Measurements from ENCODE around the gene WDR70. TPM values are rescaled to one million over a fixed set of nuclear protein-coding genes. Genes with fewer than 3 reads are reported as not detected.

The WDR70 gene
- total and polyA plus RNA-seq, 10 of the 15 experiments (the other 5 are each of a cell fraction or from before 2014, with no cell fraction given), result 10.9 to 33.6 (median 29.1) TPM

- Histone ChIP-seq H4K20me1 (ENCODE audit: control insufficient read depth, insufficient read depth) (no peaks in the 10 kb centered on the region), H3K27ac (ENCODE audit: control insufficient read depth, insufficient read depth) (no peak overlapping the region), H3K27me3 (replicated peaks in 1 of 2; ENCODE audit: control insufficient read depth in 2 of 2, insufficient read depth in 2 of 2, low read length in 1 of 2) (no peaks in the 10 kb centered on the region), H3K4me2 (ENCODE audit: control insufficient read depth, insufficient read depth) (no peak overlapping the region), H3K4me3 (no peak overlapping the region), H3K4me1 (ENCODE audit: control insufficient read depth, insufficient read depth, low read length) (no peaks in the 10 kb centered on the region), H2AFZ (ENCODE audit: control insufficient read depth, low read depth, low read length) (no peak overlapping the region), H3K9ac (ENCODE audit: control insufficient read depth, insufficient read depth, low read length) (no peak overlapping the region), H3K79me2 (ENCODE audit: control insufficient read depth, insufficient read depth, low read length) (no peaks in the 10 kb centered on the region), H3K36me3 (ENCODE audit: control insufficient read depth in 2 of 2, insufficient read depth in 2 of 2, low read length in 1 of 2) (no peaks in the 10 kb centered on the region; a peak in 1 of 4 replicates), H3K9me3 (replicated peaks; ENCODE audit: control insufficient read depth, insufficient read depth, low read length) (no peaks in the 10 kb centered on the region)
- intact Hi-C loops (cut with micrococcal nuclease; ENCODE audit: unreplicated experiment) (no loop called here), in situ Hi-C loops (cut with MboI) (no loop called here)
- ChIA-PET RAD21 (ENCODE audit: unreplicated experiment) (no interaction called here), SMC1A (ENCODE audit: uncharacterized antibody, unreplicated experiment) (interaction anchor here (1.0 to 1.2 kb wide), 2 partner anchors 18 to 26 kb away, joined by 3 read pairs; no protein-coding TSS in a partner anchor), POLR2A (no interaction called here), CTCF (interaction anchor here (1.0 kb wide), 1 partner anchor 24 kb away, joined by 5 read pairs; no protein-coding TSS in a partner anchor)
- no peak for FAIRE-seq
- WGBS (ENCODE audit: insufficient coverage, insufficient replicate concordance, low lambda C conversion rate, missing lambda C conversion rate), result 100% methylated on average over 3 of the region's 3 CpGs
- no peak for TF ChIP-seq CREB1 (IDR thresholded peaks at IDR 0.05; ENCODE audit: low read depth)
- TF ChIP-seq DPF2 (IDR thresholded peaks at IDR 0.05), result no peak
- no peak for TF ChIP-seq SMC3 (IDR thresholded peaks at IDR 0.05; ENCODE audit: borderline replicate concordance, low read length)
- TF ChIP-seq HSF1 (IDR thresholded peaks at IDR 0.05; ENCODE audit: low read depth, low read length), result no peak
- no peak for TF ChIP-seq NFXL1 (IDR thresholded peaks at IDR 0.05; ENCODE audit: borderline replicate concordance)
- no peak for TF ChIP-seq BCL11A (IDR thresholded peaks at IDR 0.05; ENCODE audit: low read depth, low read length)
- no peak for TF ChIP-seq POLR2AphosphoS5 (IDR thresholded peaks at IDR 0.05; ENCODE audit: low read length)
- no peak for TF ChIP-seq E2F8 (IDR thresholded peaks at IDR 0.05; ENCODE audit: low read depth, partially characterized antibody)
- TF ChIP-seq CHD4 (IDR thresholded peaks at IDR 0.05), result no peak
- no peak for TF ChIP-seq NKRF (conservative IDR thresholded peaks at IDR 0.05)
- no peak for ATAC-seq
- BruUV-seq (replicated peaks), result no TSS peak
- DNase-seq (ENCODE audit: low read depth, low spot score), result no peak
These were observed 199.1 kb downstream of the WDR70 start for GRCh38 chr5:37578176-37578575.

Measured in GM12878 (cell line).